BJ (cell line): ENCODE results near the gene FTCDNL1. TPM values are rescaled to one million over a fixed set of nuclear protein-coding genes. Genes with fewer than 3 reads are reported as not detected.
A peak's percentile ranks its signal among the peaks of the same experiment; 100 is the strongest.

Experiments
- CTCF ChIA-PET: fragments of 350-600 bp; formaldehyde crosslinking; extraction: SDS; loops from one replicate; lab custom pipeline; 2021; ENCODE audit warnings: antibody characterized with exemption, inconsistent platforms; lab: Yijun Ruan, JAX
- POLR2A ChIA-PET: fragments of 300-600 bp; sonication (Branson Sonifier 250); formaldehyde crosslinking; extraction: SDS; loops from one replicate; lab custom pipeline; 2021; ENCODE audit warnings: antibody characterized with exemption; lab: Charles Lee
- DNase-seq: peaks from one replicate; pipeline ENCODE4 v3.0.0-alpha.2; 2011; ENCODE audit warnings: low read depth
- H3K27me3 ChIP-seq: 2 replicates; pipeline ENCODE4 v1.6.0; 2011; ENCODE audit warnings: low read length; ENCODE audit not compliant: control insufficient read depth, insufficient read depth
- H3K36me3 ChIP-seq: 2 replicates; pipeline ENCODE4 v1.5.1; 2011; ENCODE audit warnings: low read length; ENCODE audit not compliant: control insufficient read depth, insufficient read depth
- H3K4me3 ChIP-seq: 2 replicates; pipeline ENCODE4 v1.5.1; 2011; ENCODE audit warnings: low read depth, mild to moderate bottlenecking, control low read depth, low read length
- polyA plus RNA-seq: library from polyadenylated mRNA; depleted of rRNA; stranded (reverse); fragments of >200 nt; gene quantifications from 2 replicates; pipeline ENCODE4 v1.2.3, GENCODE V29; 2011
- TF ChIP-seq, protein P1 (sequence below): IDR thresholded peaks from 2 replicates; pipeline ENCODE4 v1.5.1; 2011; ENCODE audit warnings: low read depth, mild to moderate bottlenecking, control low read depth, inconsistent platforms, low read length, moderate library complexity; ENCODE audit not compliant: insufficient read depth

The FTCDNL1 gene
- polyA plus RNA-seq, 1 experiment = 0.31 TPM

DNA sequence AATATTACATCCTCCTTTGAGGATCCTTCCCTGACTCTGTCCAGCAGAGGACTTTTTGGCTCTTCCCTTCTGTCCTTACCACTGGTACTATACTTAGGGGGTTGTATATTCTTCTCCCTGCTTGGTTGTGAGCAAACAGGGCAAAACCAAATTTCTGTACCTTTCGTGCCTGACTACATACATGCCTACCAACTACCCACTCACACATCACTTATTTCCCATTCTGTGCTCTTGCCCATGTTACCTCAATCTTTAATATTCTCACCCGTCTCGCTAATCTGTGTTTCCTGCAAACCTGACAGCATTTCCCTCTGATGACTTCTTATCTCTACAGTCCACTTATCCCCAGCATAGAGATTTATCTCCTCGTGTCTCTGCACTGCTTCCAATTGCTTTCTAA is 58.6 kb downstream of the FTCDNL1 start:
- CTCF ChIA-PET = no interaction called here
- POLR2A ChIA-PET = no interaction called here

DNA sequence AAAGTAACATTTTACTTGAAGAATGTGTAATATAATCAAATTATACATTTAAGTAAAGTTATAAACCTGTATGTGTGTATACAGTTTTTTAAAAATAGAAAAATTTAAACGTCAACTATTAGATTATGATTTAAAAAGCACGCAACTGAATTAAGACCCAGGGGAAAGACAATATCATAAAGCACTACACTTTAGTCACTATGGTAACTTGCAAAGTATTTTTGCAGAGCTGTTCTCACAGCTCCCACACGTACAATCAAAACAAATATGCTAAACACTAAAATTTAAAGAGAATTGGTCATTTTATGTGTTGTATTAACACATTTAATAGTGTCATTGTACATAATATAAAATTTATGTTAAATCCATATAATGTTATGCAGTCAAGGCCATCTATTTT is 59.7 kb downstream of the FTCDNL1 start:
- H3K27me3 ChIP-seq = no peaks in the 10 kb centered on the region
- no peak overlapping the region for H3K4me3 ChIP-seq
- POLR2A ChIA-PET = no interaction called here
- TF ChIP-seq, protein P1, sequence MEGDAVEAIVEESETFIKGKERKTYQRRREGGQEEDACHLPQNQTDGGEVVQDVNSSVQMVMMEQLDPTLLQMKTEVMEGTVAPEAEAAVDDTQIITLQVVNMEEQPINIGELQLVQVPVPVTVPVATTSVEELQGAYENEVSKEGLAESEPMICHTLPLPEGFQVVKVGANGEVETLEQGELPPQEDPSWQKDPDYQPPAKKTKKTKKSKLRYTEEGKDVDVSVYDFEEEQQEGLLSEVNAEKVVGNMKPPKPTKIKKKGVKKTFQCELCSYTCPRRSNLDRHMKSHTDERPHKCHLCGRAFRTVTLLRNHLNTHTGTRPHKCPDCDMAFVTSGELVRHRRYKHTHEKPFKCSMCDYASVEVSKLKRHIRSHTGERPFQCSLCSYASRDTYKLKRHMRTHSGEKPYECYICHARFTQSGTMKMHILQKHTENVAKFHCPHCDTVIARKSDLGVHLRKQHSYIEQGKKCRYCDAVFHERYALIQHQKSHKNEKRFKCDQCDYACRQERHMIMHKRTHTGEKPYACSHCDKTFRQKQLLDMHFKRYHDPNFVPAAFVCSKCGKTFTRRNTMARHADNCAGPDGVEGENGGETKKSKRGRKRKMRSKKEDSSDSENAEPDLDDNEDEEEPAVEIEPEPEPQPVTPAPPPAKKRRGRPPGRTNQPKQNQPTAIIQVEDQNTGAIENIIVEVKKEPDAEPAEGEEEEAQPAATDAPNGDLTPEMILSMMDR = no peak
- CTCF ChIA-PET = no interaction called here
- DNase-seq = no peak
- H3K36me3 ChIP-seq = no peaks in the 10 kb centered on the region

More for the DNA sequence above, 58.6 kb downstream of the FTCDNL1 start:
- TF ChIP-seq, protein P1 = no peak
- no peak overlapping the region for H3K4me3 ChIP-seq
- H3K36me3 ChIP-seq = no peaks in the 10 kb centered on the region
- H3K27me3 ChIP-seq = no peaks in the 10 kb centered on the region
- DNase-seq = no peak

DNA sequence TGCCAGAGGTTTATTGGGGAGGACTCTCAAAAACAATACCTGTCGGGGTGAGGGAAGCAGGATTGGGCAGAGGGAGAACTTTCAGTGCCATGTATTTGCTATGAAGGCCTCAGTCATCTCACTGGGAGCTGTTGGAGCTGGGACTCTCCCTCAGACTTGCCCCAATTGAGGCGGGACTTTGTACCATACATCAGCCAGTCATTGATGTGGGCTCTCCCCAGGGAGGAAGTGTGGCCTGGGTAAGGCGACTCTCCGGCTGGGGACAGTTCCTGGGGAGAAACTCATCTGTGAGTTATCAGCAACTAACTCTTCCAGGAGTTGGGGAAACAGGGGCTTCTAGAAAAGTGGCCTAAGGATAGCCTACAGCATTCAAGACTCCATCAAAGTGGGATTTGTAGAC is 66.5 kb downstream of the FTCDNL1 start:
- CTCF ChIA-PET = no interaction called here
- TF ChIP-seq, protein P1 = no peak
- no peak overlapping the region for H3K4me3 ChIP-seq
- H3K36me3 ChIP-seq = no peaks in the 10 kb centered on the region
- POLR2A ChIA-PET = no interaction called here
- H3K27me3 ChIP-seq = no peaks in the 10 kb centered on the region
- DNase-seq = no peak

GRCh38 chr2:199779589-199779988 is 71.4 kb downstream of the FTCDNL1 start:
- ChIA-PET POLR2A (no interaction called here), CTCF (no interaction called here)
- TF ChIP-seq, protein P1 = no peak
- Histone ChIP-seq H3K27me3 (no peaks in the 10 kb centered on the region), H3K36me3 (no peaks in the 10 kb centered on the region), H3K4me3 (no peak overlapping the region)
- DNase-seq = no peak

GRCh38 chr2:199778655-199779054 is 72.3 kb downstream of the FTCDNL1 start:
- Histone ChIP-seq H3K4me3 (no peak overlapping the region), H3K27me3 (no peaks in the 10 kb centered on the region), H3K36me3 (no peaks in the 10 kb centered on the region)
- CTCF ChIA-PET = no interaction called here
- TF ChIP-seq, protein P1 = no peak
- POLR2A ChIA-PET = no interaction called here
- peak; percentile 11 for DNase-seq
